OCI-LY3 (cell line): ENCODE data around the gene TMEM218.

Experiments used
- H2AFZ ChIP-seq: fragments of 200-600, 300-600 bp; shearing (Covaris generic); 2 replicates; pipeline ENCODE4 v1.6.0; 2014; ENCODE audit warnings: antibody characterized with exemption, low read depth, low read length
- H3K27ac ChIP-seq: fragments of 200-600, 300-600 bp; sonication (generic); 2 replicates; pipeline ENCODE4 v1.5.1; 2014; ENCODE audit warnings: mild to moderate bottlenecking, low read length, moderate library complexity, mixed read lengths
- H3K27me3 ChIP-seq: fragments of 200-600, 300-600 bp; sonication (generic); 2 replicates; pipeline ENCODE4 v1.6.1; 2014; ENCODE audit warnings: low read depth, low read length, mixed read lengths
- H3K36me3 ChIP-seq: fragments of 200-600, 300-600 bp; sonication (generic); replicated peaks from 2 replicates; pipeline ENCODE3; 2014; ENCODE audit warnings: low read depth, low read length, mixed read lengths
- H3K4me1 ChIP-seq: fragments of 300-600, 200-600 bp; sonication (generic); 2 replicates; pipeline ENCODE4 v1.6.1; 2014; ENCODE audit warnings: low read length, mixed read lengths
- H3K4me2 ChIP-seq: fragments of 200-600, 300-600 bp; sonication (generic); 2 replicates; pipeline ENCODE4 v1.6.1; 2014; ENCODE audit warnings: low read length, mixed read lengths
- H3K4me3 ChIP-seq: fragments of 300-600, 200-600 bp; sonication (generic); 2 replicates; pipeline ENCODE4 v1.5.1; 2014; ENCODE audit warnings: antibody characterized with exemption, mild to moderate bottlenecking, low read length, moderate library complexity
- H3K79me2 ChIP-seq: fragments of 300-600, 200-600 bp; shearing (Covaris generic); 2 replicates; pipeline ENCODE4 v1.6.1; 2014; ENCODE audit warnings: mild to moderate bottlenecking, low read length, mixed read lengths
- H3K9ac ChIP-seq: fragments of 300-600, 200-600 bp; shearing (Covaris generic); 2 replicates; pipeline ENCODE4 v1.6.0; 2014; ENCODE audit warnings: mild to moderate bottlenecking, low read length, moderate library complexity
- H3K9me3 ChIP-seq: fragments of 200-600, 300-600 bp; shearing (Covaris generic); 2 replicates; pipeline ENCODE4 v1.6.1; 2014; ENCODE audit warnings: low read length, mixed read lengths; ENCODE audit not compliant: insufficient read depth
- H4K20me1 ChIP-seq: fragments of 200-600, 300-600 bp; sonication (generic); 2 replicates; pipeline ENCODE4 v1.6.1; 2016; ENCODE audit warnings: low read length, mixed read lengths; ENCODE audit not compliant: insufficient read depth
- CTCF ChIP-seq: fragments of 200-600, 300-600 bp; sonication (generic); IDR thresholded peaks from 2 replicates; pipeline ENCODE4 v1.5.1; 2014; ENCODE audit warnings: antibody characterized with exemption, low read length, low read depth
- EZH2phosphoT487 ChIP-seq: fragments of 200-600 bp; shearing (Covaris generic); IDR thresholded peaks from 2 replicates; pipeline ENCODE4 v1.6.1; 2018; ENCODE audit warnings: antibody characterized with exemption, mixed run types, low read depth

TMEM218 gene

GRCh38 chr11:125112208-125112604, 780 bp upstream of the TMEM218 start:
- Histone ChIP-seq H3K4me2 (peak overlapping the region; percentile 92), H3K79me2 (peaks cover 12% of the 10 kb centered on the region), H4K20me1 (no peaks in the 10 kb centered on the region), H3K36me3 (no peaks in the 10 kb centered on the region), H3K9me3 (no peaks in the 10 kb centered on the region), H3K4me3 (peak overlapping the region; percentile 87), H3K27me3 (no peaks in the 10 kb centered on the region), H3K9ac (peak overlapping the region; percentile 44), H3K4me1 (peaks cover 10% of the 10 kb centered on the region), H3K27ac (no peak overlapping the region), H2AFZ (peak overlapping the region; percentile 28; the same call in 1 of the 2 replicates)
- no peak for TF ChIP-seq EZH2phosphoT487
- no peak for TF ChIP-seq CTCF

- Histone ChIP-seq H3K4me2 (peak overlapping the region; percentile 68), H3K27ac (peak overlapping the region; percentile 49), H3K4me3 (peak overlapping the region; percentile 87), H3K9me3 (no peaks in the 10 kb centered on the region), H3K79me2 (peaks cover 12% of the 10 kb centered on the region), H3K9ac (peak overlapping the region; percentile 77), H4K20me1 (no peaks in the 10 kb centered on the region), H3K36me3 (no peaks in the 10 kb centered on the region), H3K4me1 (peaks cover 10% of the 10 kb centered on the region), H3K27me3 (no peaks in the 10 kb centered on the region), H2AFZ (peak overlapping the region; percentile 79)
- TF ChIP-seq CTCF: no peak
- TF ChIP-seq EZH2phosphoT487: no peak
Measured at GRCh38 chr11:125111001-125111342, 454 bp downstream of the TMEM218 start.

GRCh38 chr11:125110506-125110905, 920 bp downstream of the TMEM218 start:
- Histone ChIP-seq H2AFZ (no peak overlapping the region), H3K27me3 (no peaks in the 10 kb centered on the region), H3K9me3 (no peaks in the 10 kb centered on the region), H3K79me2 (peaks cover 12% of the 10 kb centered on the region), H3K4me1 (peaks cover 10% of the 10 kb centered on the region), H3K9ac (peak overlapping the region; percentile 77), H3K27ac (no peak overlapping the region), H3K36me3 (no peaks in the 10 kb centered on the region), H4K20me1 (no peaks in the 10 kb centered on the region), H3K4me2 (peak overlapping the region; percentile 68), H3K4me3 (peak overlapping the region; percentile 87)
- no peak for TF ChIP-seq EZH2phosphoT487
- TF ChIP-seq CTCF: no peak

GRCh38 chr11:125108469-125108868, 3.0 kb downstream of the TMEM218 start:
- no peaks in the 10 kb centered on the region for H3K36me3 ChIP-seq
- TF ChIP-seq EZH2phosphoT487 (no peak), CTCF (no peak)
- H3K79me2 ChIP-seq: peaks cover 12% of the 10 kb centered on the region
- H3K9me3 ChIP-seq: no peaks in the 10 kb centered on the region
- peaks cover 10% of the 10 kb centered on the region for H3K4me1 ChIP-seq
- H3K27ac ChIP-seq: no peak overlapping the region
- H2AFZ ChIP-seq: no peak overlapping the region
- no peak overlapping the region for H3K9ac ChIP-seq
- H3K27me3 ChIP-seq: no peaks in the 10 kb centered on the region
- no peak overlapping the region for H3K4me3 ChIP-seq
- H4K20me1 ChIP-seq: no peaks in the 10 kb centered on the region
- no peak overlapping the region for H3K4me2 ChIP-seq
